BLaER1 treated with 17β-estradiol and CSF1 and Interleukin-3, amounts not matched to agents 10 nM and 100 nM (cell line): ENCODE data around the gene OR1D2.
"Not testable (repeated sequence)": the region's sequence is repeated elsewhere in the genome, so short reads cannot be mapped to it uniquely, and the experiment has no call there.

ENCODE experiments used
- H3K27ac ChIP-seq, 11 experiments: shearing (Covaris generic); formaldehyde crosslinking; 2 replicates each; pipeline ENCODE4 v1.8.1; 2022
- H3K27me3 ChIP-seq, 11 experiments: shearing (Covaris generic); formaldehyde crosslinking; 2 replicates each; pipeline ENCODE4 v1.8.1; 2022
- H3K36me3 ChIP-seq, 11 experiments: shearing (Covaris generic); formaldehyde crosslinking; 2 replicates each; pipeline ENCODE4 v1.8.1; 2022
- H3K4me1 ChIP-seq, 10 experiments: shearing (Covaris generic); formaldehyde crosslinking; 2 replicates each; pipeline ENCODE4 v1.8.1; 2022
- H3K4me2 ChIP-seq, 11 experiments: shearing (Covaris generic); formaldehyde crosslinking; 2 replicates each; pipeline ENCODE4 v1.8.1; 2022
- H3K4me3 ChIP-seq, 10 experiments: shearing (Covaris generic); formaldehyde crosslinking; 2 replicates each; pipeline ENCODE4 v1.8.1; 2022
- H3K9ac ChIP-seq, 11 experiments: shearing (Covaris generic); formaldehyde crosslinking; 2 replicates each; pipeline ENCODE4 v1.8.1; 2022
- H3K9me3 ChIP-seq, 11 experiments: shearing (Covaris generic); formaldehyde crosslinking; replicated peaks in 1 of 11; 2 replicates each; pipeline ENCODE4 v1.8.1; 2022
- H4K20me1 ChIP-seq, 11 experiments: shearing (Covaris generic); formaldehyde crosslinking; 2 replicates each; pipeline ENCODE4 v1.8.1; 2022
- Cebpa-rat ChIP-seq, 11 experiments: shearing (Covaris generic); IDR thresholded peaks; 2 replicates each; pipeline ENCODE4 v1.8.1; 2022

Gene OR1D2

GRCh38 chr17:3104322-3104721 is at the start of gene OR1D2:
OR1D2 (minus strand) TSS chr17:3104422; CDS start chr17:3092996, 11,426 bp downstream.
- Histone ChIP-seq H3K27me3 (no peaks in the 10 kb centered on the region), H3K9ac (no peak within 1 kb of the TSS), H3K27ac (no peak within 1 kb of the TSS), H3K4me2 (no peak within 1 kb of the TSS), H3K9me3 (peaks cover 19 to 49% (median 27%) of the 10 kb centered on the region in 11 experiments), H3K4me3 (no peak within 1 kb of the TSS), H3K4me1 (peaks cover 0 to 24% (median 0%) of the 10 kb centered on the region in 10 experiments; a peak in 7 of 20 replicates), H3K36me3 (no peaks in the 10 kb centered on the region), H4K20me1 (no peaks in the 10 kb centered on the region)
- no peak for TF ChIP-seq Cebpa-rat (IDR thresholded peaks at IDR 0.05)

- H3K4me2 ChIP-seq, H3K9ac ChIP-seq, H3K36me3 ChIP-seq, H3K27ac ChIP-seq, H3K27me3 ChIP-seq, H4K20me1 ChIP-seq, H3K4me3 ChIP-seq, H3K4me1 ChIP-seq: not testable (repeated sequence)
- peaks cover 4 to 33% (median 13%) of the 10 kb centered on the region in 11 experiments; a peak in 15 of 22 replicates for H3K9me3 ChIP-seq
Measured at GRCh38 chr17:3137494-3137893, 33.3 kb upstream of the OR1D2 start.

GRCh38 chr17:3127451-3127850 is 23.2 kb upstream of the OR1D2 start, which contains the start of gene OR1G1:
OR1G1 (minus strand) TSS chr17:3127551; CDS start chr17:3127551, 0 bp downstream.
- Histone ChIP-seq H3K36me3 (no peaks in the 10 kb centered on the region), H3K4me2 (no peak within 1 kb of the TSS), H4K20me1 (no peaks in the 10 kb centered on the region), H3K27ac (no peak within 1 kb of the TSS), H3K4me3 (no peak within 1 kb of the TSS), H3K9me3 (0 out of 22 replicates have a peak, but pooled peaks cover 0 to 4% (median 0%) of the 10 kb centered on the region in 11 experiments), H3K4me1 (peaks cover 0 to 8% (median 0%) of the 10 kb centered on the region in 10 experiments; a peak in 2 of 20 replicates), H3K27me3 (no peaks in the 10 kb centered on the region), H3K9ac (no peak within 1 kb of the TSS)
- TF ChIP-seq Cebpa-rat (IDR thresholded peaks at IDR 0.05): no peak

DNA sequence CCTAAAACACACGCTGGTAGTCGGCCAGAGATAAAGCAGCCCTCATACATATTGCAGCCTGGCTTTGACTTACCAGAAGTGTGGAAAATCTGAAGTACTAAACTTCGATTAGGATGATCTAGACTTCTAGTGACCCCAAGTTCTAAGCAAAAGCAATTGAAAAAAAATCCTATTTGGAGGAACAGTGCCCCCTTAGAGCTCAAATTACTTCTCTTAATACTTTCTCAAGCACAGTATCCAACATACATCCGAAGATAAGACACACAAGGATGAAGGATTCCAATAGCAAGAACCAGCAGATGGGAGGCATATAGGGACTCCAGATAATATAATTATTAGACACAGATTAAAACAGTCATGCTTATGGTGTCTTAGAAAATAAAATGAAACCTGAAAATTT is 30.4 kb downstream of the OR1D2 start:
- not testable (repeated sequence) for H3K36me3 ChIP-seq, H3K4me1 ChIP-seq, H3K27ac ChIP-seq, H4K20me1 ChIP-seq, H3K27me3 ChIP-seq, H3K4me3 ChIP-seq, H3K4me2 ChIP-seq, H3K9ac ChIP-seq
- H3K9me3 ChIP-seq: peaks cover 2 to 17% (median 8%) of the 10 kb centered on the region in 11 experiments; a peak in 19 of 22 replicates

DNA sequence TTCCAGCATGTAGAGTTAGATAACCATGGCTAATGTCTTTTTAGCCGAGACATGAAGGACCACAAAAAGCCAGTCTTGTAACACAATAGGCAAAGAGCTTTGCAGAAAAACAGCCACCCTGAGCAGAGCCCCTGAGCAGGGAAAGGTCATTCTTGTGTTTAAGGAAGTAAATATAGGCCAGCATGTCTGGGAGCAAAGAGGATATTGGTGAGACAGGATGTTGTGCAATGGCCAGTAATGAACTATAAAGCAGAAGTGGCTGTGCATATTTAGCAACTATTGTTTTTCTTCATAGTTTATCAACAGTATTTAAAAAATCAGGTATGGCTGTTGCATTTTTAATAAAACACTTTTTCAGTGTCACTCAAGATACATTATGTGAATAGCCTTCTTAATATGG is 39.0 kb downstream of the OR1D2 start:
- H4K20me1 ChIP-seq, H3K4me3 ChIP-seq, H3K27me3 ChIP-seq, H3K9me3 ChIP-seq, H3K36me3 ChIP-seq, H3K4me2 ChIP-seq: not testable (repeated sequence)
- peaks cover 0 to 11% (median 5%) of the 10 kb centered on the region in 10 experiments; a peak in 5 of 20 replicates for H3K4me1 ChIP-seq
- peak overlapping the region in 7 of 11 experiments; percentile 67 to 82 (median 77); a peak in 16 of 22 replicates for H3K27ac ChIP-seq
- TF ChIP-seq Cebpa-rat (IDR thresholded peaks at IDR 0.05): peak in 7 of 11 experiments; percentile 35 to 88 (median 62); a peak in 9 of 22 replicates
- peak overlapping the region in 2 of 11 experiments; percentile 54 to 61; a peak in 2 of 22 replicates for H3K9ac ChIP-seq

DNA sequence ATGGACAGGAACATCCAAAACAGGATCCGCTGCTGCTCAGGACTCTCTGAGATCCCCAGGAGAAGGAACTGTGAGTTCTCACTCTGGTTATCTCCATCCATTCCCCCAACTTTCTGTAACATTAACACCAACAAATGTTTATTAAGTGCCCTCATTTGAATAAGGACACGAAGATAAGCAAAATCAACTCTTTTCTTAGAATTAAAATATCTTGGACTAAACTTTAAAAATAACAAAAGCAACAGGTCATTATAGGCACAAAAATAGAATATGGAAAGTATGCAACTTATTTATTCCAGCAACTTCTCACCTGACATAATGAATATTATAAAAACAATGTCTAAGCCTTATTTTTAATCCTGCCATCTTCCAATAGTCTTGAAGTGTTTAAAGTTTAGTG is 40.7 kb downstream of the OR1D2 start, which contains the start of gene OR1D5:
TSS of gene OR1D5 (minus strand) at position 101 of the 400 bp plus-strand sequence. CDS start at position 101, 0 bp downstream.
- H3K4me2 ChIP-seq, H3K9me3 ChIP-seq, H3K36me3 ChIP-seq, H3K9ac ChIP-seq, H3K4me3 ChIP-seq, H3K27me3 ChIP-seq, H4K20me1 ChIP-seq: not testable (repeated sequence)
- peak within 1 kb of the TSS in 7 of 11 experiments; percentile 41 to 69 (median 62); a peak in 14 of 22 replicates for H3K27ac ChIP-seq
- H3K4me1 ChIP-seq: peaks cover 0 to 11% (median 5%) of the 10 kb centered on the region in 10 experiments; a peak in 6 of 20 replicates

DNA sequence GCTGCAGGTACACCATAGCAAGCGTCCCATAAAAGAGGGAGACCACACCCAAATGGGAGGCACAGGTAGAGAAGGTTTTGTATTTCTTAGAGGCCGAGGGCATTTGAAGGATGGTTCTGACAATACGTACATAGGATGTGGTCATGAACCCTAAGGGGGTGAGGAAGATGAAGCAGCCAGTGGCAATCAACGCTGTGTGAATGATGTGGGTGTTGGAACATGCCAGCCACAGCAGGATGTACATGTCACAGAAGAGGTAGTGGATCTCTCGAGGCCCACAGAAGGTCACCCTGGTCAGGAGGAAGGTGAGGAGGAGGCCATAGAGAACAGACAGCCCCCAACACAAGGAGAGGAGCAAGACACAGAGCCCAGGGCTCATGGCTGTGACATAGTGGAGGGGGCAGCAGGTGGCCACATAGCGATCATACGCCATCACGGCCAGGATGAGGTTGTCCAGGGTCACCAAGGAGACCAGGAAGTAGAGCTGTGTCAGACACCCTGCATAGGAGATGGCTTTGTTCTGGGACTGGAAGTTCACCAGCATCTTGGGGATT is 41.3 kb downstream of the OR1D2 start:
- H3K4me3 ChIP-seq, H4K20me1 ChIP-seq, H3K9me3 ChIP-seq, H3K9ac ChIP-seq, H3K36me3 ChIP-seq, H3K27me3 ChIP-seq, H3K4me2 ChIP-seq: not testable (repeated sequence)
- peak overlapping the region in 7 of 11 experiments; percentile 33 to 69 (median 61); a peak in 12 of 22 replicates for H3K27ac ChIP-seq
- peaks cover 0 to 11% (median 5%) of the 10 kb centered on the region in 10 experiments; a peak in 6 of 20 replicates for H3K4me1 ChIP-seq

- not testable (repeated sequence) for H3K36me3 ChIP-seq
Measured at GRCh38 chr17:3054868-3055267, 49.4 kb downstream of the OR1D2 start.

GRCh38 chr17:3049705-3050295 is 54.4 kb downstream of the OR1D2 start:
- Histone ChIP-seq H3K4me1 (peaks cover 7 to 23% (median 13%) of the 10 kb centered on the region in 10 experiments; a peak in 19 of 20 replicates), H3K9ac (peak overlapping the region in 1 of 11 experiments; percentile 77; a peak in 2 of 22 replicates), H3K36me3 (no peaks in the 10 kb centered on the region), H4K20me1 (no peaks in the 10 kb centered on the region), H3K4me2 (peak overlapping the region; percentile 83 to 95 (median 91); a peak in 21 of 22 replicates), H3K9me3 (peaks cover 0 to 4% (median under 1%) of the 10 kb centered on the region in 11 experiments; a peak in 8 of 22 replicates), H3K27me3 (no peaks in the 10 kb centered on the region), H3K27ac (peak overlapping the region in 7 of 11 experiments; percentile 25 to 88 (median 82); a peak in 12 of 22 replicates), H3K4me3 (peak overlapping the region in 9 of 10 experiments; percentile 64 to 72 (median 69); a peak in 10 of 20 replicates)
- no peak for TF ChIP-seq Cebpa-rat (IDR thresholded peaks at IDR 0.05)

More at GRCh38 chr17:3054868-3055267, 49.4 kb downstream of the OR1D2 start:
- not testable (repeated sequence) for H3K4me2 ChIP-seq, H3K27ac ChIP-seq, H4K20me1 ChIP-seq, H3K4me1 ChIP-seq, H3K9ac ChIP-seq, H3K27me3 ChIP-seq, H3K9me3 ChIP-seq, H3K4me3 ChIP-seq
